Endothelial cell (in vitro differentiated cells): ENCODE data around the gene ZNF554. TPM values are rescaled to one million over a fixed set of nuclear protein-coding genes. Genes with fewer than 3 reads are reported as not detected.

Experiments used
- DNase-seq: peaks from one replicate; pipeline ENCODE4 v3.0.0; 2021; ENCODE audit warnings: low spot score
- H3K27ac Mint-ChIP-seq: one replicate; pipeline ENCODE4 v1.8.0; 2021; ENCODE audit warnings: mixed read lengths, inconsistent platforms; ENCODE audit not compliant: unreplicated experiment
- H3K27me3 Mint-ChIP-seq: one replicate; pipeline ENCODE4 v1.8.0; 2021; ENCODE audit warnings: mild to moderate bottlenecking, moderate library complexity, mixed read lengths, inconsistent platforms; ENCODE audit not compliant: unreplicated experiment
- H3K36me3 Mint-ChIP-seq: one replicate; pipeline ENCODE4 v1.8.0; 2021; ENCODE audit warnings: mild to moderate bottlenecking, low read depth, mixed read lengths, inconsistent platforms; ENCODE audit not compliant: unreplicated experiment
- H3K4me1 Mint-ChIP-seq: one replicate; pipeline ENCODE4 v1.8.0; 2021; ENCODE audit warnings: mild to moderate bottlenecking, mixed read lengths, inconsistent platforms; ENCODE audit not compliant: unreplicated experiment
- H3K4me3 Mint-ChIP-seq: one replicate; pipeline ENCODE4 v1.8.0; 2021; ENCODE audit warnings: mild to moderate bottlenecking, mixed read lengths, inconsistent platforms; ENCODE audit not compliant: unreplicated experiment
- H3K9me3 Mint-ChIP-seq: one replicate; pipeline ENCODE4 v1.8.0; 2021; ENCODE audit warnings: mixed read lengths, inconsistent platforms; ENCODE audit not compliant: unreplicated experiment
- total RNA-seq: library from RNA; stranded (reverse); fragmentation: NEBNext Ultra II Directional; extraction: Animal tissue kit (Norgen Biotek cat#: 25700); gene quantifications from one replicate; pipeline ENCODE4 v1.2.1, GENCODE V29; 2021; ENCODE audit not compliant: unreplicated experiment
- TF ChIP-seq, protein P1 (sequence below): fragments of 200-600 bp; sonication (generic); IDR thresholded peaks from one replicate; pipeline ENCODE4 v1.5.0; 2021; ENCODE audit warnings: antibody characterized with exemption; ENCODE audit not compliant: unreplicated experiment

ZNF554 gene
- total RNA-seq, 1 donor from 2014 or later: 9.0 TPM

DNA sequence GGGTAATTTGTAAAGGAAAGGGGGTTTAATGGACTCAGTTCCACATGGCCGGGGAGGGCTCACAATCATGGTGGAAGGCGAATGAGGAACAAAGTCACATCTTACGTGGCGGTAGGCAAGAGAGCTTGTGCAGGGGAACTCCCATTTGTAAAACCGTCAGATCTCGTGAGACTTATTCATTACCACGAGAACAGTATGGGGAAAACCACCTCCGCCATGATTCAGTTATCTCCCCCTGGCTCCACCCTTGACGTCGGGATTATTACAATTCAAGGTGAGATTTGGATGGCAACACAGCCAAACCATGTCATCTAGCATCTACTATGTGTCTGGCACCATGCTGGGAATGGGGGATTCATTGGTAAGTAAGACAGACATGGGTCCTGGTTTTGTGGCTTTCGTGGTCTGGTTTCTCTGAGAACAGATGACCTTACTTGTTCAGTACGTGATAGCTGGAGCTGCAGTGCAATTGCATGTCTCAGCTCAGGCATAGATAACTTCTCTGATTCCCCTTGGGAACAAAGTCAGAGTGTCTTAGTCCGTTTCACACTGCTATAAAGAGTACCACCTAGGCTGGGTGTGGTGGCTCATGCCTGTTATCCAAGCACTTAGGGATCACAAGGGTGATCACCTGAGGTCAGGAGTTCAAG lies 8.3 kb downstream of the ZNF554 start:
- H3K36me3 Mint-ChIP-seq: peaks cover 69% of the 10 kb centered on the region
- TF ChIP-seq, protein P1, sequence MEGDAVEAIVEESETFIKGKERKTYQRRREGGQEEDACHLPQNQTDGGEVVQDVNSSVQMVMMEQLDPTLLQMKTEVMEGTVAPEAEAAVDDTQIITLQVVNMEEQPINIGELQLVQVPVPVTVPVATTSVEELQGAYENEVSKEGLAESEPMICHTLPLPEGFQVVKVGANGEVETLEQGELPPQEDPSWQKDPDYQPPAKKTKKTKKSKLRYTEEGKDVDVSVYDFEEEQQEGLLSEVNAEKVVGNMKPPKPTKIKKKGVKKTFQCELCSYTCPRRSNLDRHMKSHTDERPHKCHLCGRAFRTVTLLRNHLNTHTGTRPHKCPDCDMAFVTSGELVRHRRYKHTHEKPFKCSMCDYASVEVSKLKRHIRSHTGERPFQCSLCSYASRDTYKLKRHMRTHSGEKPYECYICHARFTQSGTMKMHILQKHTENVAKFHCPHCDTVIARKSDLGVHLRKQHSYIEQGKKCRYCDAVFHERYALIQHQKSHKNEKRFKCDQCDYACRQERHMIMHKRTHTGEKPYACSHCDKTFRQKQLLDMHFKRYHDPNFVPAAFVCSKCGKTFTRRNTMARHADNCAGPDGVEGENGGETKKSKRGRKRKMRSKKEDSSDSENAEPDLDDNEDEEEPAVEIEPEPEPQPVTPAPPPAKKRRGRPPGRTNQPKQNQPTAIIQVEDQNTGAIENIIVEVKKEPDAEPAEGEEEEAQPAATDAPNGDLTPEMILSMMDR: no peak
- no peak overlapping the region for H3K27ac Mint-ChIP-seq
- DNase-seq: no peak
- no peaks in the 10 kb centered on the region for H3K4me1 Mint-ChIP-seq
- H3K9me3 Mint-ChIP-seq: peaks cover 23% of the 10 kb centered on the region
- H3K4me3 Mint-ChIP-seq: peak overlapping the region; percentile 84
- H3K27me3 Mint-ChIP-seq: peaks cover 3% of the 10 kb centered on the region

DNA sequence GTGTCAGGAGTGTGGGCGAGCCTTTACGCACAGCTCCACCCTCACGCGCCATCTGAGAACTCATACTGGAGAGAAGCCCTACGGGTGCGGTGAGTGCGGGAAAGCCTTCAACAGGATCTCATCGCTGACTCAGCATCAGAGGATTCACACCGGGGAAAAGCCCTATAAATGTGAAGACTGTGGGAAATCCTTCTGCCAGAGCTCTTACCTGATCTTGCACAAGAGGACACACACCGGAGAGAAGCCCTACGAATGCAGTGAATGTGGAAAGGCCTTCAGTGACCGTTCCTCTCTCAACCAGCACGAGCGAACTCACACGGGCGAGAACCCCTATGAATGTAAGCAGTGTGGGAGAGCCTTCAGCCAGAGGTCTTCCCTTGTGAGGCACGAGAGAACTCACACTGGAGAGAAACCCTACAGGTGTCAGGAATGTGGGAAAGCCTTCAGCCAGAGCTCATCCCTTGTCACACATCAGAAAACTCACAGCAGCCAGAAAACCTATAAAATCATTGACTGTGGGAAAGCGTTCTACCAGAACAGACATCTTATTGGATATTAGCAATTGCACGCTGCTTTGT lies 14.7 kb downstream of the ZNF554 start:
- Mint-ChIP-seq H3K27me3 (peaks cover 13% of the 10 kb centered on the region), H3K27ac (no peak overlapping the region), H3K4me1 (no peaks in the 10 kb centered on the region), H3K36me3 (peaks cover 66% of the 10 kb centered on the region), H3K9me3 (peaks cover 51% of the 10 kb centered on the region), H3K4me3 (peak overlapping the region; percentile 92)
- DNase-seq: no peak
- TF ChIP-seq, protein P1: no peak

DNA sequence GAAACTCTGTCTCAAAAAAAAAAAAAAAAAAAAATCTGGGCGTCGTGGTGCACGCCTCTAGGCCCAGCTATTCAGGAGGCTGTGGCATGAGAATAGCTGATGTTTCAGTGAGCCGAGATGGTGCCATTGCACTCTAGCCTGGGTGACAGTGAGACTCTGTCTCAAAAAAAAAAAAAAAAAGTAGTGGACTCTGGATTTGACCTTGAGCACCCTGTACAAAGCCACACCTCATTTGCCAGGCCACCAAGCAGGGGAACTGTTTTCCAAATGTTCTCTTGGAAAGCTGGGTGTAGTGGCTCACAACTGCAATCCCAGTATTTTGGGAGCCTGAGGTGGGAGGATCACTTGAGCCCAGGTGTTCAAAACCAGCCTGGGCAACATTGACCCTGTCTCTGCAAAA lies 17.8 kb downstream of the ZNF554 start:
- DNase-seq: no peak
- Mint-ChIP-seq H3K4me3 (no peak overlapping the region), H3K27ac (no peak overlapping the region), H3K36me3 (peaks cover 51% of the 10 kb centered on the region), H3K4me1 (peaks cover 4% of the 10 kb centered on the region), H3K27me3 (peaks cover 14% of the 10 kb centered on the region), H3K9me3 (peaks cover 49% of the 10 kb centered on the region)
- TF ChIP-seq, protein P1: no peak

DNA sequence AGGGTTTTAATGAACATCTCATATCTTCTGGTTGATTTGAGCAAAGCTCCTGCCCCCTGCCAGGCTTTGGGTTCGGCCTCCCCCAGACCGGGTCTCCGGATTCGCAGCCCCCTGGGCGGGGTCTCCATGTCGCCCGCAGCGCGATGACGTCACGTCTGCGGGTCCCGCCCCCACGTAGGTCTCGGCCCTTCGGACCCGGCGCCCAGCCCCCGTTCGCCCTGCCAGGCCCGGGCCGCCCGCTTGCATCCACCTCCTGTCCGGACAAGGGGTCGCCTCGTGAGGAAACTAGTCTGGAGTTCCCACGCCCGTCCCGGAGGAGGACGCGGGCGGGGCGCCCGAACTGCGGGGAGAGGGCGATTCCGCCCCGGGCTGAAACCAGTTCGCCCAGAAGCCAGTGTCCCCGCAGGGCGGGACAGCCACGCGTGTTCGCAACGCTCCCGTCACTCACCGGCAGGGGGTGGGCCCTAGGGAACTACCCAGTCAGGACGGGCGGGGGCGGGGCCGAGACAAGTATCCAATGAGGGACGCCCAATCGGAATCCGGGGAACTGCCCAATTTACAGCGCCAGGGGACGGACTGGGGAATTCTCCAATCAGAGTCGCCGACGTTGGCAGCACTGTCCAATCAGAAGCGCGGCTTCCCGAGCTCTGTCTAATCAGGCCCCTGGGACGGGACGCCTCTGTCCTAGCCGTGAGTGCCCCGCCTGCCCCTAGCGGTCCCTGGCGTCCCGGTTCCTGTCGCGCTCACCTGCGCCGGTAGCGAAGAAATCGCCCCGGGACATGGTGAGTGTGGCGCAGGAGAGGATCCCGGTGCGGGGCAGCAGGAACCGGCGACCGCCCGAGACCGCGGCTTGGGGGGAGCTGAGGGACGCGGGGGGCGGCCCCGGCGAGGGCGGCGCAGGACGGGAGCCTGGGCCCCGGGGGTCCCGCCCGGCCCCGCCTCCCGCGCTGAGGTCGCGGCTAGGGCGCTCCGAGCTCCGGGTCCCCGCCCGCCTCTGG lies 21.4 kb downstream of the ZNF554 start, which contains the start of gene ZNF555:
Gene ZNF555, plus strand, starts transcription at position 682 of the 998 bp plus-strand sequence. Its CDS starts 98 bp downstream, at position 780.
- peaks cover 23% of the 10 kb centered on the region for H3K9me3 Mint-ChIP-seq
- H3K27me3 Mint-ChIP-seq: peaks cover 4% of the 10 kb centered on the region
- DNase-seq: peak; percentile 95
- H3K4me1 Mint-ChIP-seq: peaks cover 5% of the 10 kb centered on the region
- TF ChIP-seq, protein P1: peak; percentile 69
- peak within 1 kb of the TSS; percentile 92 for H3K4me3 Mint-ChIP-seq
- H3K27ac Mint-ChIP-seq: peak within 1 kb of the TSS; percentile 30
- H3K36me3 Mint-ChIP-seq: peaks cover 38% of the 10 kb centered on the region
